ENCODE data around the gene TDG.
"Not testable (repeated sequence)": the region's sequence is repeated elsewhere in the genome, so short reads cannot be mapped to it uniquely, and the experiment has no call there.

The TDG gene

GRCh38 chr12:104024348-104024747 lies 58.7 kb downstream of the TDG start:
- no peak for DNase-seq

GRCh38 chr12:104025771-104026170 lies 60.1 kb downstream of the TDG start:
- no peak for DNase-seq

GRCh38 chr12:104026841-104027599 lies 61.3 kb downstream of the TDG start:
- no peak for DNase-seq

- not testable (repeated sequence) for DNase-seq
Measured at GRCh38 chr12:104030596-104030995, 64.9 kb downstream of the TDG start.

- not testable (repeated sequence) for DNase-seq
Measured at GRCh38 chr12:104036143-104036542, 70.5 kb downstream of the TDG start.

All from AML-193 (cell line).